Measurements from ENCODE around the gene ZRANB3. TPM values are rescaled to one million over a fixed set of nuclear protein-coding genes. Genes with fewer than 3 reads are reported as not detected.
"Not testable (repeated sequence)": the region's sequence is repeated elsewhere in the genome, so short reads cannot be mapped to it uniquely, and the experiment has no call there.

The ZRANB3 gene
- total RNA-seq, 2 donors from 2014 or later, result 3.5 to 3.9 TPM

DNA sequence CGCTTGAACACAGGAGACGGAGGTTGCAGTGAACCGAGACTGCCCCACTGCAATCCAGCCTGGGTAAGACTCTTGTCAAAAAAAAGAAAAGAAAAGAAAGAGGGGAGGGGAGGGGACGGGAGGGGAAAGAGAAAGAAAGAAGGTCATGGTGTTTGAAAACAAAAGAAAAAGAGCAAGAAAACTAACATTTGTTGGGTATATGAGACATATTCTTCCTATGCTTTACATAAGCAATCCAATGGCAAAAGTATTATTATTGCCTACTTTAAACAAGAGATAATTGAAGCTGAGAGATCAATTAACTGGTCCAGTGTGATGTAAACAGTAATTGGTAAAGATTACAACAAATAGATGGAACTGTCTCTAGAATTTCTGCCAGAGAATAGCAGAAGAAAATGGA lies 157.3 kb downstream of the ZRANB3 start:
- H3K9me3 ChIP-seq (ENCODE audit: control insufficient read depth, low read length, poor library complexity, severe bottlenecking), result no peaks in the 10 kb centered on the region
- H3K4me1 Mint-ChIP-seq, result no peaks in the 10 kb centered on the region
- H3K27me3 Mint-ChIP-seq, result no peaks in the 10 kb centered on the region
- DNase-seq (no peak), ATAC-seq (no peak)
- no peak overlapping the region for H3K4me3 Mint-ChIP-seq
- no peak overlapping the region for H3K27ac Mint-ChIP-seq
- H3K36me3 Mint-ChIP-seq (ENCODE audit: low read depth), result no peaks in the 10 kb centered on the region

DNA sequence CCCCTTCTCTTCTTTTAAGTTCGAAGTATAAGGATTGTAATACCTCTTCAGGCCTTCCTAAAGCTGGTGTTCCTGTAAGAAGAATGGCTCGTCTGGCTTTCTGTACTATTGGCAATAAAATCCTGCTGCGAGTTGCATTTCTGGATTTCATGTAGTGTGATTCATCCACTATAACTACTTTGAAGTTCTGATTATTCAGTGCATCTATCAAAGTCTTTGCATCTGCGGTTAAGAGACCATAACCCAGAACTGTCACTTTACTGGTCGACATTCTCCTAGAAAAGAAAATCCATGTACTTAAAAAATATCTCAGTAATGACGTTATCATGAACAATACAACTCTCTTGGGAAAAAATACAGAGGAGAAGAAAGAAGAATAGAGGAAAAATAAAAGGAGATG lies 181.1 kb downstream of the ZRANB3 start:
- H3K27me3 Mint-ChIP-seq, result no peaks in the 10 kb centered on the region
- peaks cover 6% of the 10 kb centered on the region for H3K9me3 ChIP-seq (ENCODE audit: control insufficient read depth, low read length, poor library complexity, severe bottlenecking)
- ATAC-seq, result no peak
- H3K27ac Mint-ChIP-seq, result no peak overlapping the region
- no peaks in the 10 kb centered on the region for H3K4me1 Mint-ChIP-seq
- DNase-seq, result no peak
- H3K36me3 Mint-ChIP-seq (ENCODE audit: low read depth), result no peaks in the 10 kb centered on the region
- H3K4me3 Mint-ChIP-seq, result no peak overlapping the region

DNA sequence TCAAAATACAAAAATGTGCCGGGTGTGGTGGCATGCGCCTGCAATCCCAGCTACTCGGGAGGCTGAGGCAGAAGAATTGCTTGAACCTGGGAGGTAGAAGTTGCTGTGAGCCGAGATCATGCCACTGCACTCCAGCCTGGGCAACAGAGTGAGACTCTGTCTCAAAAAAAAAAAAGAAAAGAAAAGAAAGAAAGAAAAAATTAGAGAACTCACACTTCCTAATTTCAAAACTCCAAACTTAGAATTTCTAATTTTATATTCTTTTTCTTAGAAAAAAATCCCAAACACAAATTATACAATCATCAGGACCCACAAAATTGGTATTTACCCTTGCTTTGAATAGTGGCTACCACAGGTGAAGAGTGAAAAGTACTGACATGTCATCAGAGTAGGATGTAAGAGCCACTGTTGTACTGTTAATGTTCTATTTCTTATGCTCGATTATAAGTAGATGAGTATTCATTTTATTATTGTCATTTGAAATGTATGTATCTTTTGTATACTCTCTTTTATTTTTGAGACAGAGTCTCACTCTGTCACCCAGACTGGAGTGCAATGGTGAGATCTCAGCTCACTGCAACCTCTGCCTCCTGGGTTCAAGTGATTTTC lies 182.8 kb downstream of the ZRANB3 start:
- ATAC-seq; H3K9me3 ChIP-seq (ENCODE audit: control insufficient read depth, low read length, poor library complexity, severe bottlenecking); H3K27me3 Mint-ChIP-seq; H3K4me1 Mint-ChIP-seq; H3K36me3 Mint-ChIP-seq (ENCODE audit: low read depth); H3K27ac Mint-ChIP-seq; H3K4me3 Mint-ChIP-seq; DNase-seq: not testable (repeated sequence)

DNA sequence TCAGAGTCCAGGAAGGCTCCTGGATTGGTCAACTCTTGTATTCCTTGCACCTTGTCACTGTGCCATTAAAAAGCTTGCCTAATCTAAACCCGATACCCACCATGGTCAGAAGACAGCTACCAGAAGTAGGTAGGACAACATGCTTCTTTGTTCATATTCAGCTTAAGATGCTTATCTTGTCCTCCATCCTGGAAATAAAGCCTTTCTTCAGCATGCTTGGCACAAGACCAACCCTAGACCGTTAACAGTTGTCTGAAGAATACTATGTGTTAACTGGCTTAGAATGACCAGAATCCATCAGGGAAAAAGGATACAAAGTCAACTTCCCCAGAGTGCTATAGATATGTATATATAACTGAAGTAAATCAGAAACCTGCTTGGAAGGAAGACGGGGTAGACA lies 193.9 kb downstream of the ZRANB3 start:
- DNase-seq (no peak), ATAC-seq (no peak)
- peaks cover 3% of the 10 kb centered on the region for H3K9me3 ChIP-seq (ENCODE audit: control insufficient read depth, low read length, poor library complexity, severe bottlenecking)
- H3K27me3 Mint-ChIP-seq, result no peaks in the 10 kb centered on the region
- H3K27ac Mint-ChIP-seq, result no peak overlapping the region
- H3K4me1 Mint-ChIP-seq, result no peaks in the 10 kb centered on the region
- no peaks in the 10 kb centered on the region for H3K36me3 Mint-ChIP-seq (ENCODE audit: low read depth)
- no peak overlapping the region for H3K4me3 Mint-ChIP-seq

DNA sequence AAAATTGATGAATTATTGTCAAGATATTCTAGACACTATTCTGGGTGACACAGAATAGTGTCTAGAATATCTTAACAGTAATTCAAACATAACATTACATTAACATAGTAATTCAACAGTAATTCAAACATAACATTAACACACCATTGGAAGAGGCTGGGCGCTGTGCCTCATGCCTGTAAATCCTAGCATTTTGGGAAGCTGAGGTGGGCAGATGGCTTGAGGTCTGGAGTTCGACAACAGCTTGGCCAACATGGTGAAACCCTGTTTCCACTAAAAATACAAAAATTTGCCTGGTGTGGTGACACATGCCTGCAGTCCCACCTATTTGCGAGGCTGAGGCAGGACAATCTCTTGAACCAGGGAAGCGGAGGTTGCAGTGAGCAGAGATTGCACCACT lies 195.8 kb downstream of the ZRANB3 start:
- DNase-seq, result no peak
- Mint-ChIP-seq H3K4me3 (no peak overlapping the region), H3K27me3 (no peaks in the 10 kb centered on the region), H3K27ac (no peak overlapping the region), H3K36me3 (ENCODE audit: low read depth) (no peaks in the 10 kb centered on the region), H3K4me1 (no peaks in the 10 kb centered on the region)
- no peak for ATAC-seq
- H3K9me3 ChIP-seq (ENCODE audit: control insufficient read depth, low read length, poor library complexity, severe bottlenecking), result peaks cover 3% of the 10 kb centered on the region

DNA sequence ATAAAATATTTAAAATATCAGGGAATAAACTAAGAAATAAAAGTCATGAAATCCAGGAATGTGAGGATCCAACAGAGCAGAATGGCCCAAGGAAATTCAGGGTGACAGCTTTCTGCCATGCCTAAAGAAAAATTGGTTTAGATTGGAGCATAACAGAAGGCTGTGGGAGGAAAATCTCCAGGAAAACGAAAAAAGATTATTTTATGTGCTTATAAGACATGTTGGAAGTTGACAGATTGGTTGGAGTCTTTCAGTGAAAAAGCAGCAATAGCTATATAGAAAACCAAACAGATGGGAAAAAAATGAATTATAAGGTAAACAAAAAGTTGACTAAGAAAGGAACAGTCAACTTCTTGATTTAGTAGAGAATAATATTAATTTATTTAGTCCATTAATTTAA lies 203.9 kb downstream of the ZRANB3 start:
- no peaks in the 10 kb centered on the region for H3K9me3 ChIP-seq (ENCODE audit: control insufficient read depth, low read length, poor library complexity, severe bottlenecking)
- H3K27me3 Mint-ChIP-seq, result no peaks in the 10 kb centered on the region
- ATAC-seq, result no peak
- no peaks in the 10 kb centered on the region for H3K36me3 Mint-ChIP-seq (ENCODE audit: low read depth)
- H3K27ac Mint-ChIP-seq, result no peak overlapping the region
- no peak overlapping the region for H3K4me3 Mint-ChIP-seq
- H3K4me1 Mint-ChIP-seq, result no peaks in the 10 kb centered on the region
- no peak for DNase-seq

DNA sequence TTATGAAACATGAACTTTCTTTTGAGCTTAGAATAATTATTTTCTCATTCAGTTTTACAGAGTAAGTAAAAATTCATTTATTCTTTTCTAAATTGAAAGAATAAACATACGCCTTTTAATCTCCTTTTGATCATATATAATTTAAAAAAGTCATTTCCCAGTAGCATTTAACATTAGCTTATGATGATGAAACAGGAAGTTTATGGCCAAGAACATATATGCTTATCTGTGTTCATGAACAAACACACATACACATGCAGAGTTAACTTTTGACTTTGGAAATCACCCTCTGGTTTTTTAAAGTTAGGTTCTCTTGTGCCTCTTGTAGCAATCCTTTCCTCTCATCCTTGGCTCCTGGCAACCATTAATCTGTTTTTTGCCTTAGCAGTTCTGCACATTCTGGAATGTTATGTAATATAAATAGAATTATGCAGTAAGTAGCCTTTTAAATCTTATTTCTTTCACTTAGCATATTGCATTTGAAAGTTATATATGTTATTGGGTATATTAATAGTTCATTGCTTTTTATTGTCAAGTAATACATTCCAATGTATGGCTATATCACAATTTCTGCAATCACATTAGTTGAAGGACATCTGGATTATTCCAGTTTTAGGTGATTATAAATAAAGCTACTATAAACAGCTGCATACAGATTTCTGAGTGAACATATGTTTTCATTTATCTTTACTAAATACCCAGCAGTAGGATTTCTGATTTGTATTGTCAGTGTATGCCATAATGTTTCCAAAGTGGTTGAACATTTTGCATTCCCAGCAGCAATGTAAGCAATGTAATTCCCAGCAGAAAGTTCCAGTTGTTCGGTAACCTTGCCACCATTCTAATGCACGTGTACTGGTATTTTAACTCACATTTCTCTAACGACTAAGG lies 210.3 kb downstream of the ZRANB3 start:
- Mint-ChIP-seq H3K27me3 (no peaks in the 10 kb centered on the region), H3K4me3 (no peak overlapping the region), H3K27ac (no peak overlapping the region), H3K36me3 (ENCODE audit: low read depth) (no peaks in the 10 kb centered on the region), H3K4me1 (no peaks in the 10 kb centered on the region)
- no peak for ATAC-seq
- no peaks in the 10 kb centered on the region for H3K9me3 ChIP-seq (ENCODE audit: control insufficient read depth, low read length, poor library complexity, severe bottlenecking)
- DNase-seq, result no peak

DNA sequence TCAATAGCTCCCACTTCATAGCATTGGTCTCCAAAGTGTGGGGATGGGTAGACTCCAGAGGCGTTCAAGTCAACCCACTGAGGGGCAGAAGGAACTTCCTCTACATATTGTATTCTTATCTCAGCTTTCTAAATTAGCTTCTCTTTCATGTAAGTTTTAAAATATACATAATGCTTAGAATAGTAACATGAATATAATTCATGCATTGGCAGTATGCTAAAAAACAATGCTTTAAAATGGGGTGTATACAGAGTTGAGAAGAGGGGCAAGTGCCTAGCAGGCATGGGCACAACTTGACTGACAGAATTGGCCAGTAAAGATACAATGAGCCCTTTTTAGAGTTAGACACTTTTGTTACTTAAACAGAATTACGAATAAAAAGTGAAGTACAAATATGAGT lies 212.2 kb downstream of the ZRANB3 start:
- Mint-ChIP-seq H3K27ac (no peak overlapping the region), H3K4me3 (no peak overlapping the region), H3K36me3 (ENCODE audit: low read depth) (no peaks in the 10 kb centered on the region), H3K27me3 (no peaks in the 10 kb centered on the region), H3K4me1 (no peaks in the 10 kb centered on the region)
- DNase-seq (no peak), ATAC-seq (no peak)
- no peaks in the 10 kb centered on the region for H3K9me3 ChIP-seq (ENCODE audit: control insufficient read depth, low read length, poor library complexity, severe bottlenecking)

DNA sequence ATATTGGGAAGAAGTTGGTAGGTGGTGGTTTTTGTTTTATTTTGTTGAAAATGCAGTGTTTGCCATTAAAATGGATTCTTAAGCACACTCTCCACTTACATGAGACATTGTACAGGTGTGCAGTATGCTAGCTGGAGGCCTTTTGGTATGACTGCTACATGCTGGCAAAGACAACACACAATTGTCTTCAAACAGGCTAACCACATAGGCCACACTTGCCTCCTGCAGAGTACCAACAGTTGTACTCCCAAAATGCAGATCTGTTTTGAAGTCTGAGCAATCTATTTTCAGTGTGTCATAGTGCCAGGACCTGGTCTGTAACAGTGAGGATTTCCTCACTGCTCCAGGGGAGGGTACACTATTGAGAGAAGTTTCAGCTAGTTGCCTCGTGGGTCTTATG lies 213.6 kb downstream of the ZRANB3 start:
- no peaks in the 10 kb centered on the region for H3K36me3 Mint-ChIP-seq (ENCODE audit: low read depth)
- no peak for ATAC-seq
- no peak overlapping the region for H3K27ac Mint-ChIP-seq
- H3K4me1 Mint-ChIP-seq, result no peaks in the 10 kb centered on the region
- H3K4me3 Mint-ChIP-seq, result no peak overlapping the region
- DNase-seq, result no peak
- no peaks in the 10 kb centered on the region for H3K9me3 ChIP-seq (ENCODE audit: control insufficient read depth, low read length, poor library complexity, severe bottlenecking)
- H3K27me3 Mint-ChIP-seq, result no peaks in the 10 kb centered on the region

DNA sequence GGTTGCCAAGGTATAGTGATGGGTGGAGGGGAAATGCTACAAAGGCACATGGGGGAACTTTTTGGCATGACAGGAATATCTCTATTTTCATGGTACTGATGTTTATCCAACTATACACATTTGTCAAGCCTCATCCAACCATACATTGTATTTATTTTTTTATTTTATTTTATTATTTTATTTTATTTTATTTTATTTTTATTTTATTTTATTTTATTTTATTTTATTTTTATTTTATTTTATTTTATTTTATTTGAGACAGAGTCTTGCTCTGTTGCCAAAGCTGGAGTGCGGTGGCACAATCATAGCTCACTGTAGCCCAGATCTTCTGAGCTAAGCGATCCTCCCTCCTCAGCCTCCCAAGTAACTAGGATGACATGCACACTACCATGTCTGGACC lies 219.1 kb downstream of the ZRANB3 start:
- no peaks in the 10 kb centered on the region for H3K9me3 ChIP-seq (ENCODE audit: control insufficient read depth, low read length, poor library complexity, severe bottlenecking)
- Mint-ChIP-seq H3K4me3 (no peak overlapping the region), H3K36me3 (ENCODE audit: low read depth) (peaks cover 4% of the 10 kb centered on the region), H3K4me1 (no peaks in the 10 kb centered on the region), H3K27me3 (no peaks in the 10 kb centered on the region), H3K27ac (no peak overlapping the region)
- no peak for ATAC-seq
- no peak for DNase-seq

DNA sequence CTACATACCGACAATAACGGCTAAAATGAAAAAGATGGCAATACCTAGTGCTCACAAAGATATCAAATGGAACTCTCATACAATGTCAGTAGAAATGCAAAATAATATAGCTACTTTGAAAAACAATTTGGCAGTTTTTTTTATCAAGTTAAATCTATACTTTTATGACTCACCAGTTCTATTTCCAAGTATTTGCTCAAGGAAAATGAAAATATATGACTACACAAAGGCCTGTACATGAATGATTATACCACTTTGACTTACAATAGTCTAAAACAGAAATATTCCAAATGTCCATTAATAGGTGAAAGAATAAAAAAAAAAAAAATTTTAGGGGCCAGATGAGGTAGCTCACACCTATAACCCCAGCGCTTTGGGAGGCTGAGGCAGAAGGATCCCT lies 219.8 kb downstream of the ZRANB3 start:
- no peak overlapping the region for H3K27ac Mint-ChIP-seq
- no peak overlapping the region for H3K4me3 Mint-ChIP-seq
- H3K27me3 Mint-ChIP-seq, result no peaks in the 10 kb centered on the region
- H3K9me3 ChIP-seq (ENCODE audit: control insufficient read depth, low read length, poor library complexity, severe bottlenecking), result no peaks in the 10 kb centered on the region
- ATAC-seq (no peak), DNase-seq (no peak)
- peaks cover 4% of the 10 kb centered on the region for H3K36me3 Mint-ChIP-seq (ENCODE audit: low read depth)
- no peaks in the 10 kb centered on the region for H3K4me1 Mint-ChIP-seq

DNA sequence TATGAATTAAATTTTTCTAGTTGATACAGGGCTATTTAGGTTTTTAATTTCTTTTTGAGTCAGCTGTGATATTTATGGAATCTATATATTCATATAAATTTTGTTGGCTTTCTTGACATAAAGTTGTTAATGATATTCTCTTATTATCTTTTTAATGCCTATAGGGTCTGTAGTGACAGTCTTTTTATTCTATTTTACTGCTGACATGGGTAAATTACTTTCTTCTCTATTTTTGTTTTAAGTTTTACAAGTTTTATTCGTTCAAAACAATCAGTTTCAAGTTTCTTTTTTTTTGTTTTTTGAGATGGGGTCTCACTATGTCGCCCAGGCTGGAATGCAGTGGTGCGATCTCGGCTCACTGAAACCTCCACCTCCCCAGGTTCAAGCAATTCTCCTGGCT lies 226.3 kb downstream of the ZRANB3 start:
- Mint-ChIP-seq H3K27me3 (no peaks in the 10 kb centered on the region), H3K4me3 (no peak overlapping the region), H3K27ac (no peak overlapping the region), H3K36me3 (ENCODE audit: low read depth) (peaks cover 8% of the 10 kb centered on the region), H3K4me1 (no peaks in the 10 kb centered on the region)
- DNase-seq (no peak), ATAC-seq (no peak)
- no peaks in the 10 kb centered on the region for H3K9me3 ChIP-seq (ENCODE audit: control insufficient read depth, low read length, poor library complexity, severe bottlenecking)

DNA sequence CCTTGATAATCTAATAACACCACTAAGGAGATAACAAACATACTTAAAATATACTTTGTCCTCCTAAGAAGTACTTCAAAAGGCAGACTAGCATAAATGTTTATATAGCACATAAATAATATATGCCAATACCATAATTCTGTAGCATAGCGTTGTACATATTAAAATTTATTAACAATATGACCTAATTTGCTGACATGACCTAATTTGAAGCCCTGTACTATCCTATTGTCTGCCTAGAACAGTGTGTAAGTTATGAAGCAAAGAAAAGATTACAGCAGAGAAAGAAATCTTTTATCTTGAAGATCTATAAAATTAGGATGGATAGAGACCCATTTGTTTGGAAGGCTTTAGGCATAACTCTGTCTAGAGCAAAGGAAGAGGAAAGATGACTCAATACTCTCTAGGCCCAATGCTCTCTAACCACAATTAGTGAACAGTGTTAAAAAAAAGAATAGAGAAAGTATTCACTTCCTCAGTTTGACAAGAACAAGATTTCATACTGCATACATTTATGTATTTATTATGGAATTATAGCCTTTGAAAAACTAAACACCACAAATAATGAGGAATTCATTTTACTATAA lies 231.3 kb downstream of the ZRANB3 start:
- Mint-ChIP-seq H3K36me3 (ENCODE audit: low read depth) (peaks cover 7% of the 10 kb centered on the region), H3K4me3 (no peak overlapping the region), H3K4me1 (no peaks in the 10 kb centered on the region), H3K27me3 (no peaks in the 10 kb centered on the region), H3K27ac (no peak overlapping the region)
- ATAC-seq (no peak), DNase-seq (no peak)
- H3K9me3 ChIP-seq (ENCODE audit: control insufficient read depth, low read length, poor library complexity, severe bottlenecking), result peaks cover 3% of the 10 kb centered on the region

DNA sequence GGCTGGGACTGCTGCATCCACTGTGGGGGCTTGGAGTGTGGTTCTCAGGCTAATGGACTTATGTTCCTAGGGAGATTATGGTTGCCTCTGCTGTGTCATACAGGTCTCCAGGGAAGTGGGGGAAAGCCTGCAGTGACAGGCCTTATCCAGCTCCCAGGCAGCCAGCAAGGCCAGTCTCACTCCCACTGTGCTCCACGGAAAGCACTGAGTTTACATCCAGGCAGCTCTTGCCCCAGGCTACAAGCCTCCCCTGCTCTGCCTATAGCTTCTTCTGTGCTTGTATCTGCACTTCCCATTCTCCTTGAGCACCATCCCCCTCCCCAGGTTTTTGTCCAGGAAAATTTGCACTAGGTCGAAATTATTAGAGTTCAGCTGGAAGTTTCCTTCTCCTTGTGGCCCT lies 231.9 kb downstream of the ZRANB3 start:
- Mint-ChIP-seq H3K4me1 (no peaks in the 10 kb centered on the region), H3K4me3 (no peak overlapping the region), H3K27me3 (no peaks in the 10 kb centered on the region), H3K27ac (no peak overlapping the region), H3K36me3 (ENCODE audit: low read depth) (peaks cover 7% of the 10 kb centered on the region)
- ATAC-seq, result no peak
- H3K9me3 ChIP-seq (ENCODE audit: control insufficient read depth, low read length, poor library complexity, severe bottlenecking), result peaks cover 3% of the 10 kb centered on the region
- DNase-seq, result no peak
